GM13976 (cell line): Measurements from ENCODE around the gene ERBB4.

Experiments used
- DNase-seq: peaks from one replicate; pipeline ENCODE4 v3.0.0; 2012; ENCODE audit warnings: low spot score
- CTCF ChIP-seq: IDR thresholded peaks from 2 replicates; pipeline ENCODE4 v1.5.1; 2012; ENCODE audit warnings: borderline replicate concordance, mild to moderate bottlenecking; ENCODE audit not compliant: insufficient read depth; ENCODE audit errors: extremely low read depth, missing control alignments, control extremely low read depth
- in situ Hi-C: fragments of 300-500 bp; cut with MboI; formaldehyde crosslinking; loops from one replicate; pipeline ENCODE4 v1.12.0; 2022; ENCODE audit warnings: low sequenced_read_pairs, mixed read lengths, inconsistent platforms; ENCODE audit not compliant: unreplicated experiment

Gene ERBB4

GRCh38 chr2:211900000-211900399 lies 638.6 kb downstream of the ERBB4 start:
- in situ Hi-C loops = no loop called here
- no peak for DNase-seq
- no peak for TF ChIP-seq CTCF

- TF ChIP-seq CTCF = no peak
- in situ Hi-C loops = no loop called here
- DNase-seq = no peak
These were observed 639.9 kb downstream of the ERBB4 start for GRCh38 chr2:211898702-211899101.

- in situ Hi-C loops = no loop called here
- no peak for DNase-seq
- TF ChIP-seq CTCF = no peak
These were observed 657.2 kb downstream of the ERBB4 start for GRCh38 chr2:211881449-211881848.

GRCh38 chr2:211879323-211879722 lies 659.3 kb downstream of the ERBB4 start:
- in situ Hi-C loops = no loop called here

GRCh38 chr2:211877061-211877460 lies 661.5 kb downstream of the ERBB4 start:
- in situ Hi-C loops = no loop called here

More at GRCh38 chr2:211879323-211879722, 659.3 kb downstream of the ERBB4 start:
- TF ChIP-seq CTCF = no peak
- no peak for DNase-seq

GRCh38 chr2:211875488-211875887 lies 663.1 kb downstream of the ERBB4 start:
- in situ Hi-C loops = no loop called here
- TF ChIP-seq CTCF = no peak
- DNase-seq = no peak

More at GRCh38 chr2:211877061-211877460, 661.5 kb downstream of the ERBB4 start:
- no peak for TF ChIP-seq CTCF
- no peak for DNase-seq
